Transverse colon (tissue), 4 donors: ENCODE data around the gene KIAA0232.

Experiments
- POLR2AphosphoS5 ChIP-seq, 3 donors: sonication (generic); formaldehyde crosslinking; IDR thresholded peaks; one replicate each; pipeline ENCODE4 v1.6.1; 2016; ENCODE audit warnings: antibody characterized with exemption in 3 of 3
- TF ChIP-seq, protein P1 (sequence below), 5 experiments: fragments of 200-600 bp in 3 of 5; fragments of 450-650 bp in 2 of 5; sonication (generic) in 3 of 5; IDR thresholded peaks; 1 replicate in 2 of 5; 2 replicates in 3 of 5; pipeline ENCODE4 v1.5.1; 2016 to 2017; ENCODE audit warnings: antibody characterized with exemption in 5 of 5, inconsistent platforms in 3 of 5, mild to moderate bottlenecking in 2 of 5, moderate library complexity in 1 of 5

DNA sequence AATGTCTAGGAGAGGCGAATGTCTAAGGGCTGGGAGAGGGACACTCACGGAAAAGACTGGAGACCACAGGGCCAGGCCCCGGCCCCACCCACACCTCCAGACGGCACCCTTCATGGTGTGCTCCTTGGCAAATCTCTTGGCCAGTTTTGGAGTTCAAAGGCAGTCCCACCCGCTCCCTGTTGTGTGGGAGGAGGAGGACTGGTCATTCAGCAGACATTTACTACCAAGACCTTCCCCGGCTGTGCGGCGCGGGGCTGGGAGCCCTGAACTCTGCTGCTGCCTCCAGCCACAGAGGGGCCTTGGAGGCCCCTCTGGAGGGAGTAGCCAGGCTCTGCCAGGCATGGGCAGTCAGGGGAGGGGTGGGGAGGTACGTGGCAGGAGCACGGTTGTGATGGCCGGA, 118.4 kb downstream of the KIAA0232 start:
- no peak for TF ChIP-seq POLR2AphosphoS5 (IDR thresholded peaks at IDR 0.05)
- TF ChIP-seq, protein P1, sequence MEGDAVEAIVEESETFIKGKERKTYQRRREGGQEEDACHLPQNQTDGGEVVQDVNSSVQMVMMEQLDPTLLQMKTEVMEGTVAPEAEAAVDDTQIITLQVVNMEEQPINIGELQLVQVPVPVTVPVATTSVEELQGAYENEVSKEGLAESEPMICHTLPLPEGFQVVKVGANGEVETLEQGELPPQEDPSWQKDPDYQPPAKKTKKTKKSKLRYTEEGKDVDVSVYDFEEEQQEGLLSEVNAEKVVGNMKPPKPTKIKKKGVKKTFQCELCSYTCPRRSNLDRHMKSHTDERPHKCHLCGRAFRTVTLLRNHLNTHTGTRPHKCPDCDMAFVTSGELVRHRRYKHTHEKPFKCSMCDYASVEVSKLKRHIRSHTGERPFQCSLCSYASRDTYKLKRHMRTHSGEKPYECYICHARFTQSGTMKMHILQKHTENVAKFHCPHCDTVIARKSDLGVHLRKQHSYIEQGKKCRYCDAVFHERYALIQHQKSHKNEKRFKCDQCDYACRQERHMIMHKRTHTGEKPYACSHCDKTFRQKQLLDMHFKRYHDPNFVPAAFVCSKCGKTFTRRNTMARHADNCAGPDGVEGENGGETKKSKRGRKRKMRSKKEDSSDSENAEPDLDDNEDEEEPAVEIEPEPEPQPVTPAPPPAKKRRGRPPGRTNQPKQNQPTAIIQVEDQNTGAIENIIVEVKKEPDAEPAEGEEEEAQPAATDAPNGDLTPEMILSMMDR (IDR thresholded peaks at IDR 0.05): no peak
